Measurements from ENCODE around the gene DNAJC3.

The DNAJC3 gene

DNA sequence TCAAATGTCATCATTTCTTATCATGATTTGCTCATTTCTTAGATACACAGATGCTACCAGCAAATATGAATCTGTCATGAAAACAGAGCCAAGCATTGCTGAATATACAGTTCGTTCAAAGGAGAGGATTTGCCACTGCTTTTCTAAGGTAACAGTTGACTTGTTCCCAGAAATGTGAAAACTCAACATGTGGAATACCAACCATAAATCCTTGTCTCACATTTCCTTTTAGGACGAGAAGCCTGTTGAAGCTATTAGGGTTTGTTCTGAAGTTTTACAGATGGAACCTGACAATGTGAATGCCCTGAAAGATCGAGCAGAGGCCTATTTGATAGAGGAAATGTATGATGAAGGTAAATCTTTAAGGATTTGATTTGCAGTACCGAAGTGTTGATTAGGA lies 86.7 kb downstream of the DNAJC3 start:
- Histone ChIP-seq H3K27ac (ENCODE audit: low read depth, low read length) (no peak overlapping the region), H3K4me3 (ENCODE audit: insufficient read depth, low read length, poor library complexity, severe bottlenecking) (no peak overlapping the region), H3K9me2 (replicated peaks; ENCODE audit: insufficient read depth, low read length) (no peaks in the 10 kb centered on the region), H3F3A (ENCODE audit: insufficient read depth) (no peaks in the 10 kb centered on the region), H2AFZ (ENCODE audit: low read depth, low read length, severe bottlenecking) (no peak overlapping the region), H4K20me1 (ENCODE audit: low read depth, low read length) (no peaks in the 10 kb centered on the region), H3K36me3 (ENCODE audit: low read length) (peaks cover 8% of the 10 kb centered on the region; the same call in 1 of the 2 replicates), H3K9ac (ENCODE audit: low read length) (no peak overlapping the region), H3K4me2 (ENCODE audit: low read depth, low read length, poor library complexity, severe bottlenecking) (no peak overlapping the region), H3K9me3 (ENCODE audit: insufficient read depth, low read length) (no peaks in the 10 kb centered on the region), H3K27me3 (ENCODE audit: low read length) (no peaks in the 10 kb centered on the region), H3K79me2 (ENCODE audit: insufficient read depth, low read length) (no peaks in the 10 kb centered on the region)
- no peak for TF ChIP-seq EZH2phosphoT487 (conservative IDR thresholded peaks at IDR 0.05; ENCODE audit: low read length)
- no peak for TF ChIP-seq CTCF (IDR thresholded peaks at IDR 0.05; ENCODE audit: insufficient read depth, low read length, poor library complexity, severe bottlenecking)

GRCh38 chr13:95771905-95772304 lies 95.0 kb downstream of the DNAJC3 start:
- Histone ChIP-seq H4K20me1 (ENCODE audit: low read depth, low read length) (no peaks in the 10 kb centered on the region), H3K27ac (ENCODE audit: low read depth, low read length) (no peak overlapping the region), H3K27me3 (ENCODE audit: low read length) (no peaks in the 10 kb centered on the region), H3K79me2 (ENCODE audit: insufficient read depth, low read length) (no peaks in the 10 kb centered on the region), H3K9ac (ENCODE audit: low read length) (no peak overlapping the region), H3K4me2 (ENCODE audit: low read depth, low read length, poor library complexity, severe bottlenecking) (no peak overlapping the region), H3F3A (ENCODE audit: insufficient read depth) (0 out of 2 replicates have a peak, but pooled peaks cover 3% of the 10 kb centered on the region), H3K9me2 (replicated peaks; ENCODE audit: insufficient read depth, low read length) (no peaks in the 10 kb centered on the region), H3K4me3 (ENCODE audit: insufficient read depth, low read length, poor library complexity, severe bottlenecking) (no peak overlapping the region), H2AFZ (ENCODE audit: low read depth, low read length, severe bottlenecking) (no peak overlapping the region), H3K9me3 (ENCODE audit: insufficient read depth, low read length) (no peaks in the 10 kb centered on the region), H3K36me3 (ENCODE audit: low read length) (no peaks in the 10 kb centered on the region)
- TF ChIP-seq CTCF (IDR thresholded peaks at IDR 0.05; ENCODE audit: insufficient read depth, low read length, poor library complexity, severe bottlenecking) = no peak
- TF ChIP-seq EZH2phosphoT487 (conservative IDR thresholded peaks at IDR 0.05; ENCODE audit: low read length) = no peak

GRCh38 chr13:95779522-95779921 lies 102.6 kb downstream of the DNAJC3 start:
- Histone ChIP-seq H3K4me2 (ENCODE audit: low read depth, low read length, poor library complexity, severe bottlenecking) (no peak overlapping the region), H3K9ac (ENCODE audit: low read length) (no peak overlapping the region), H2AFZ (ENCODE audit: low read depth, low read length, severe bottlenecking) (no peak overlapping the region), H3F3A (ENCODE audit: insufficient read depth) (no peaks in the 10 kb centered on the region), H3K27ac (ENCODE audit: low read depth, low read length) (no peak overlapping the region), H3K9me2 (replicated peaks; ENCODE audit: insufficient read depth, low read length) (no peaks in the 10 kb centered on the region), H3K9me3 (ENCODE audit: insufficient read depth, low read length) (no peaks in the 10 kb centered on the region), H3K4me3 (ENCODE audit: insufficient read depth, low read length, poor library complexity, severe bottlenecking) (no peak overlapping the region), H3K79me2 (ENCODE audit: insufficient read depth, low read length) (no peaks in the 10 kb centered on the region), H4K20me1 (ENCODE audit: low read depth, low read length) (no peaks in the 10 kb centered on the region), H3K27me3 (ENCODE audit: low read length) (no peaks in the 10 kb centered on the region), H3K36me3 (ENCODE audit: low read length) (0 out of 2 replicates have a peak, but pooled peaks cover 4% of the 10 kb centered on the region)
- TF ChIP-seq CTCF (IDR thresholded peaks at IDR 0.05; ENCODE audit: insufficient read depth, low read length, poor library complexity, severe bottlenecking) = no peak
- no peak for TF ChIP-seq EZH2phosphoT487 (conservative IDR thresholded peaks at IDR 0.05; ENCODE audit: low read length)
